Measurements from ENCODE around the gene SGCE.
A peak's percentile ranks its signal among the peaks of the same experiment; 100 is the strongest.

SGCE gene

DNA sequence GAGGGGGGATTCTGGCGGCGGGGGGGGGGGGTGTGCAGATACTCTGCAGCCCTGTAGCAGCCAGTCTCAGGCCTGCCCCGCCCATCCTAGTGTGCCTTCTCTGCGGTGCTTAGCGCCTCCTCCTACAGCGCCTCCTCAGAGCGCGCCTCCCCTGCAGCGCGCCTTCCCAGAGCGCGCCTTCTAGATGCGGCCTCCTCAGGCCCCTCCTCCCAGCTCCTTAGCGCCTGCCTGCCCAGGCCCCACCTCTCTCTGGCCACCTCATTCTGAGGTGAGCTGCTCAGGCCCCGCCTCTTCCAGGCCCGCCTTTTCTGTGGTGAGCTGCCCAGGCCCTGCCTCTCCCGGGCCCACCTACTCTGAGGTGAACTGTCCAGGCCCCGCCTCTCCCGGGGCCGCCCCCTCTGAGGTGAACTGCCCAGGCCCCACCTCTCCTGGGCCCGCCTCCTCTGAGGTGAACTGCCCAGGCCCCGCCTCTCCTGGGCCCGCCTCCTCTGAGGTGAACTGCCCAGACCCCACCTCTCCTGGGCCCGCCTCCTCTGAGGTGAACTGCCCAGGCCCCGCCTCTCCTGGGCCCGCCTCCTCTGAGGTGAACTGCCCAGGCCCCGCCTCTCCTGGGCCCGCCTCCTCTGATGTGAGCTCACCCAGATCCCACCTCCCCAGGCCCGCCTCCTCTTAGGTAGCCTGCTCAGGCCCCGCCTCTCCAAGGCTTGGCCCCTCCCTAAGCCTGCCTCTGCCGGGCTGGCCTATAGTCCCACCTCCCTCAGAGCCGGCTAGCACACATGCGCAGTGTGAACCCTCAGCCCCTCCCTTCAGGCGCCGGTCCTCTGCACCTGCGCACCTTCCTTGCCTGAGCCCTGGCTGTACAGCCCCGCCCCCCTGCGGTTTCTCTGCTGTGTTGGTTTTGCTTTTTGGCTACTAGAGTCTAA lies 2.1 kb upstream of the SGCE start:
- Histone ChIP-seq H3K4me3 (ENCODE audit: low read depth, low read length) (no peak overlapping the region), H3K27ac (no peak overlapping the region), H3K9me3 (ENCODE audit: severe bottlenecking) (no peaks in the 10 kb centered on the region), H3K36me3 (peaks cover 7% of the 10 kb centered on the region; the same call in 1 of the 2 replicates), H3K27me3 (ENCODE audit: insufficient read depth, low read depth, severe bottlenecking) (no peaks in the 10 kb centered on the region)
- peak; percentile 97 for DNase-seq
- TF ChIP-seq, protein P1, sequence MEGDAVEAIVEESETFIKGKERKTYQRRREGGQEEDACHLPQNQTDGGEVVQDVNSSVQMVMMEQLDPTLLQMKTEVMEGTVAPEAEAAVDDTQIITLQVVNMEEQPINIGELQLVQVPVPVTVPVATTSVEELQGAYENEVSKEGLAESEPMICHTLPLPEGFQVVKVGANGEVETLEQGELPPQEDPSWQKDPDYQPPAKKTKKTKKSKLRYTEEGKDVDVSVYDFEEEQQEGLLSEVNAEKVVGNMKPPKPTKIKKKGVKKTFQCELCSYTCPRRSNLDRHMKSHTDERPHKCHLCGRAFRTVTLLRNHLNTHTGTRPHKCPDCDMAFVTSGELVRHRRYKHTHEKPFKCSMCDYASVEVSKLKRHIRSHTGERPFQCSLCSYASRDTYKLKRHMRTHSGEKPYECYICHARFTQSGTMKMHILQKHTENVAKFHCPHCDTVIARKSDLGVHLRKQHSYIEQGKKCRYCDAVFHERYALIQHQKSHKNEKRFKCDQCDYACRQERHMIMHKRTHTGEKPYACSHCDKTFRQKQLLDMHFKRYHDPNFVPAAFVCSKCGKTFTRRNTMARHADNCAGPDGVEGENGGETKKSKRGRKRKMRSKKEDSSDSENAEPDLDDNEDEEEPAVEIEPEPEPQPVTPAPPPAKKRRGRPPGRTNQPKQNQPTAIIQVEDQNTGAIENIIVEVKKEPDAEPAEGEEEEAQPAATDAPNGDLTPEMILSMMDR (IDR thresholded peaks at IDR 0.05; ENCODE audit: low read depth, low read length), result no peak

DNA sequence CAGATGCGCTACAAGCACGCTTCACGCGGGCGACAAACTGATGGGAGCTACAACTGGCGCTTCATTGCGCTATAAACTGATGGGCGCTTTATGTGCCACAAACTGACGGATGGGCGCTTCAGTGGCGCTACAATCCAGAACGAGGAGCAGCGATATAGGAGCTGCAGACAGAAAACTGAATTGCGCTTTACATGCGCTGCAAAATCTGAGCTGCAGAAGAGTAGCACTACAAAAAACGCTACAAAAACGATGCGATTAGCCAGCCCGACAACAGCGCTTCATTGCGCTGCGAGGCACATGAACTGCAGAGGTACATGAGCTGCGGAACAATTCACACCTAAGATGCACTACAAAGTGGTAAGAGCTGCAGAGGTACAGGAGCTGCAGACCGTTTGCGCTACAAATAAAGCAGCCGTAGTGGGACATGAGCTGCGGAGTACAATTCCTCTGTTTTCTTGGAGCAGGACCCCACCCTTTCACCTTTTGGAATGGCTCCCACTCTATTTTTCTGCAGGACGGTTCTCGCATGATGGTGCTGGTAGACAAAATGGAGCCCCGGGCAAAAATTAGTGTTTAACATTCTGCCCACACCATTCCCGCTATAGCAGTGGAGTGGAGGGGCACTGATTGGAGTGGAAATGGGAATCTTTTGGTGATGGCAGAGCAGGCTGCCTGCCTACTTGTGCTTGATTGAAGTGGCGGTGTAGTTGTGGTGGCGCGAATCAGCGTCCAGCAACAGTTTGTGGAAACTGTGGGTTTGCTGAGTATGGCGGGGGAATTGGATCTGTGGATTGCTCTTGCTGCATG lies 1.2 kb upstream of the SGCE start:
- peak overlapping the region; percentile 69 for H3K27ac ChIP-seq

DNA sequence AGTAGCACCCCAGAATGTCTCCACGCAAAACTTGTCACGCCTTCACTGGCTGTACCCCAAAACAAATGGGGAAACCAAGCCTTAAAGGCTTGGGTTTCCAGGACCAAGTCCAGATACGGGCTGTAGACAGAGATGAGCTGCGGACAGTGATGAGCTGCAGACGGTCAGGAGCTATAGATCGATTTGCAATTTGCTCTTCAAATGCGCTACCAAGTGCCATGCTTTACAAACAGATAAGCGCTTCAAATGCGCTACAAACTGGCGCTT lies 658 bp upstream of the SGCE start:
- DNase-seq, result no peak
- Histone ChIP-seq H3K4me3 (ENCODE audit: low read depth, low read length) (peak overlapping the region; percentile 55), H3K36me3 (peaks cover 10% of the 10 kb centered on the region), H3K27ac (peak overlapping the region; percentile 69), H3K9me3 (ENCODE audit: severe bottlenecking) (no peaks in the 10 kb centered on the region), H3K27me3 (ENCODE audit: insufficient read depth, low read depth, severe bottlenecking) (no peaks in the 10 kb centered on the region)
- TF ChIP-seq, protein P1 (IDR thresholded peaks at IDR 0.05; ENCODE audit: low read depth, low read length), result no peak

More for the DNA sequence above, 1.2 kb upstream of the SGCE start:
- H3K27me3 ChIP-seq (ENCODE audit: insufficient read depth, low read depth, severe bottlenecking), result no peaks in the 10 kb centered on the region
- peaks cover 9% of the 10 kb centered on the region for H3K36me3 ChIP-seq
- no peaks in the 10 kb centered on the region for H3K9me3 ChIP-seq (ENCODE audit: severe bottlenecking)
- TF ChIP-seq, protein P1 (IDR thresholded peaks at IDR 0.05; ENCODE audit: low read depth, low read length), result no peak
- H3K4me3 ChIP-seq (ENCODE audit: low read depth, low read length), result peak overlapping the region; percentile 55
- peak; percentile 17 for DNase-seq

DNA sequence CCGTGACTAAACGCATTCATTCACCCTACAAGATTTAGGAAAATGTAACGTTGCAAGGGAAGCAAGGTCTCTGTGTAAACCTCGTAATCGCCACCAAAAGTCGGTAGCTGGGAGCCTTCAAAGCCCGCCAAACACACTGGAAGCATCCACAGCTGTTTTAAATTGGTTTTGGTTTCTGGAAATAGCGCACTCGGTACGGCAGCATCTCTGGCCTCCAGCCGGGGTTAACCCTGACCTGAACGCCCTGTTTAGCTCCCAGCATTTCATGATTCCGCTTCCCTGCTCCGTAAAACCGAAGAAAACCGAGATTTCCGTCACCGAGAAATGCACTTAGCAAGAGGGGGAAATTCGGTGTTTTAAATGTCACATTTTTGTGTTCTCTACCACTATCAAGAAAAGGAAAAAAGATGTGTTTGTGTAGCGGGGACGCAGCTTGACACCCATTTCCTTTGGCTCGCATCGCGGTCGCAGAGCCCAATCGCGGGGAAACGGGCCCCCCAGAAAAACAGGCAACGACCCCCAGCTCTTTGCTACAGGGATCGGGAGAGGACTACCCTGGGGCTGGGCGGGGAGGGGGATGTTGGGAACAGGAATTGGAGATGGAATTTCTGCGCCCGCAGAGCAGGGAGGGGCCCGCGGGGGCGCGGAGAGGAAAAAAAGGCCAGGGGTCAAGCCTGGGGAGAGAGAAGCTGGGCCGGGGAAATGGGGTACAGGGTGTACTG lies 646 bp downstream of the SGCE start:
- peak overlapping the region; percentile 78 for H3K4me3 ChIP-seq (ENCODE audit: low read depth, low read length)
- TF ChIP-seq, protein P1 (IDR thresholded peaks at IDR 0.05; ENCODE audit: low read depth, low read length), result no peak
- peak; percentile 23 for DNase-seq
- peaks cover 11% of the 10 kb centered on the region for H3K36me3 ChIP-seq
- H3K9me3 ChIP-seq (ENCODE audit: severe bottlenecking), result no peaks in the 10 kb centered on the region
- H3K27ac ChIP-seq, result peak overlapping the region; percentile 95
- no peaks in the 10 kb centered on the region for H3K27me3 ChIP-seq (ENCODE audit: insufficient read depth, low read depth, severe bottlenecking)

DNA sequence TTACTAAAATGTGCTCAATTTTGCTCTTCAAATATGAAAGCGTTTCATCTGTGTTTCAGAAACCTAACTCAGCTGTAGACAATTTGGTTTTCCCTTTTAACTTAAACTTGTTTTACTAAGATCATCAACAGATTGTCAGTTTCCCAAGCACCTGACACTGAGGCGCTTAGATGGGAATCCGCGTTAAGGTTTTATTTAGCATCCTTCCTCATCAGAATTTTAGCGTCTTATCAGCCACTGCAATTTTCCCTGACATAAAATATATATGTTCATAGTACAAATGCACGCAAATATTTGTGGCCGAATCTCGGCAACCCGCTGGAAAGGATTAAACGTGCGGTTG lies 1.2 kb downstream of the SGCE start:
- peak overlapping the region; percentile 95 for H3K27ac ChIP-seq
- H3K36me3 ChIP-seq, result peaks cover 11% of the 10 kb centered on the region
- H3K4me3 ChIP-seq (ENCODE audit: low read depth, low read length), result peak overlapping the region; percentile 78
- TF ChIP-seq, protein P1 (IDR thresholded peaks at IDR 0.05; ENCODE audit: low read depth, low read length), result no peak
- H3K27me3 ChIP-seq (ENCODE audit: insufficient read depth, low read depth, severe bottlenecking), result no peaks in the 10 kb centered on the region
- H3K9me3 ChIP-seq (ENCODE audit: severe bottlenecking), result no peaks in the 10 kb centered on the region
- no peak for DNase-seq
